Stimulated activated CD8-positive, alpha-beta memory T cell treated with anti-CD3 and anti-CD28 coated beads, Interleukin-15, amount 100 ng/mL, for 48 hours (primary cell): ENCODE measurements around the gene FAM156A.
"Not testable (repeated sequence)": the region's sequence is repeated elsewhere in the genome, so short reads cannot be mapped to it uniquely, and the experiment has no call there.

Experiments
- DNase-seq, 2 donors: peaks; one replicate each; pipeline ENCODE4 v3.0.0-alpha.2; 2020; ENCODE audit warnings: low read depth in 2 of 2

The FAM156A gene

DNA sequence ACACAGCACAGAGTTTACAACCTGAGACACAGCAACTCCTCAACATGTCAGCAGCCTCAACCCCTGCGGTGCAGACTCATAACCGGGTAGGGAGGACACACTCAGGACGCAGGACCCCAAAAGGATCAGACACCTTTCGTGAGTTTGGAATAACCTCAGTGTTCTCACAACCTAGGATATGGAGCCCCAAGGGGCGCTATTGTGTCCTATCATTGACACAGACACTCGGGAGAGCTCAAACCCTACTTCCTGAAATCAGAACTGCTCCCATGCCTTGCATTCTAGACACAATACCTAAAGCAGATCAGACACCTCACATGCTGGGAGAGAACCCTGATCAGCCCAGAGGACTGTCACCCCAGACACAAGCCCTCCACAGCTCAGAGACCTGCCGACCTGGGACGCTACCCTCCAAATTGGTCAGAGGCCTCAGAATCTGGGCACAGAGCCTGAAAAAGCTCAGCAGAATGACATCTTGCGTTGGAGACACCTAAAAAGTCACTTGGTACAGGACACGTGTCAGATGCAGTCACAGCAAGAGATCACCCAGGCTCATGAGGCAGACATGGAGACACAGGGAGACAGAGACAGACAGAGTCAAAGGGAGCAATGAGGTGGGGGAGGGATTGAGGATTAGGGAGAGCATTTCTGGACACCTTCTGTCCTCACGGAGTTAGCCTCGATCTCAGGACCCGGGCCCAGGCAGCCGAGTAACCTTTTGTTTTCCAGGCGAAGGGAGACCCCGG is 8.8 kb upstream of the FAM156A start:
- DNase-seq: not testable (repeated sequence)

GRCh38 chrX:52958961-52959360 is 643 bp upstream of the FAM156A start:
- not testable (repeated sequence) for DNase-seq

GRCh38 chrX:52949884-52950283 is 8.4 kb downstream of the FAM156A start:
- not testable (repeated sequence) for DNase-seq

DNA sequence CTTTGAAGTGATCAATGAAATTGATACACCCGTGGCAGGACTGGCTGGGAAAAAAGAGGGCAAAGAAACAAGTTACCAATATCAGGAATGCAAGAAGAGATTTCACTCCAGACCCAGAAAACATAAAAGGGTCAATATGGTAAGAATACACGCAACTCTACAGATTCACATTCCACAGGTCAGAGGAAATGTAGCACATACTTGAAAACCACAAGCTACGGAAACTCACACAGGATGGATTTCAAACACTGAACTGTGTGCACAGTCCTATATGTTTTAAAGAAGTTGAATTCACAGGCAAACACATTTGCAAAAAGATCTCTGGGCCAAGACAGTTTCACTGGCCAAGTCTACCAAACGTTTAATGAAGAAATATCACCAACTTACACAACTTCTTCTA is 9.0 kb downstream of the FAM156A start:
- DNase-seq: not testable (repeated sequence)

GRCh38 chrX:52948265-52948664 is 10.1 kb downstream of the FAM156A start:
- DNase-seq: not testable (repeated sequence)

GRCh38 chrX:52947501-52947900 is 10.8 kb downstream of the FAM156A start:
- not testable (repeated sequence) for DNase-seq

DNA sequence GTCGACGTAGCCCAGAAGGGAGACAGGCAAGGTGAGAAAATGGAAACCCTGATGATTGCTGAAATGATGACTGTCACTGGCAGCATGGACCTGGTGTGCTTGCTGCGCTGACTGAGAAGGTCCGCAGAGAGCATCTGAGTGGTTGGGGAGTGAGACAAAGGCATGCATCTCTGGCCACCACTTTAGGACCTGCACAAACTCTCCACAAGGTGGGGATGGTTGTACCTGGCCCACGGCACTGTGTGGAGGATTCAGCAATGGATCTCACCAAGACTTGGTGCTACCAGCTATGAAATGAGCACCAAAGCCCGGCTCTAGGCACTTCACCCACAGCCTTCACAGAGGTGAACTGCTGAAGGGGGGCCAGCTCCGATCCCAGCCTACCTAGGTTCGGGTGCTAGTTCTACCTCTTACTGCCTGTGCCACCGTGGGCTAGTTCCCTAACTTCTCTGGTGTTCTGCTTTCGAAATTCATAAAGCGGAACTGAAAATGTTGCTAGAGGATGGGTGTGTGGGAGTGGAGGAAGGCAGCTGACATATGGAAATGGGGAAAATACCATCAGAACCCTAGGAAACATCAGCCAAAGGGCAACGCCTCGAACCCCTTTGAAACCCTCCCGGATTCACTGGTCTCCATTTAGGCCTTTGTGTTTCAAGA is 12.4 kb downstream of the FAM156A start:
- not testable (repeated sequence) for DNase-seq

DNA sequence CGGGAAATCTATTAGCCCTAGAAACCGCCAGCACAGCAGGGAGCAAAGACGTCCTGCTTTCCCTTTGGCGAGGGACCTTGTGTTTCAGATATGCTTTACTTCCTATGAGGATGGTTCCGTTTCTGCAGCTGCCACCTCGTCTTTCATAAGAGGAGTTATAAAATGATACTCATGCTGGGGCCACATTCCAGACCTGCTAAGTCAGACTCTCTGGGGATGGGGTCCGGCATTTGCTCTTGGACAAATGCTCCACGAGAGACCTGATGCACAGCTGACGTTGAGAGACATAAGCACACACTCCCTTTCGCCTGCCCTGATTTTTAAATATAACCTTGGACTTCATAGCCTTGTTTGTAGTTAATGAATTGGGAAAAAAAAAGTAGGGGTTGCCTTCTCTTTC is 16.6 kb downstream of the FAM156A start:
- DNase-seq: not testable (repeated sequence)

GRCh38 chrX:52940704-52941103 is 17.6 kb downstream of the FAM156A start:
- not testable (repeated sequence) for DNase-seq

GRCh38 chrX:52935470-52935784 is 22.9 kb downstream of the FAM156A start:
- not testable (repeated sequence) for DNase-seq

- peak; percentile 83 to 95 for DNase-seq
These were observed 23.4 kb downstream of the FAM156A start for GRCh38 chrX:52934704-52935469.

DNA sequence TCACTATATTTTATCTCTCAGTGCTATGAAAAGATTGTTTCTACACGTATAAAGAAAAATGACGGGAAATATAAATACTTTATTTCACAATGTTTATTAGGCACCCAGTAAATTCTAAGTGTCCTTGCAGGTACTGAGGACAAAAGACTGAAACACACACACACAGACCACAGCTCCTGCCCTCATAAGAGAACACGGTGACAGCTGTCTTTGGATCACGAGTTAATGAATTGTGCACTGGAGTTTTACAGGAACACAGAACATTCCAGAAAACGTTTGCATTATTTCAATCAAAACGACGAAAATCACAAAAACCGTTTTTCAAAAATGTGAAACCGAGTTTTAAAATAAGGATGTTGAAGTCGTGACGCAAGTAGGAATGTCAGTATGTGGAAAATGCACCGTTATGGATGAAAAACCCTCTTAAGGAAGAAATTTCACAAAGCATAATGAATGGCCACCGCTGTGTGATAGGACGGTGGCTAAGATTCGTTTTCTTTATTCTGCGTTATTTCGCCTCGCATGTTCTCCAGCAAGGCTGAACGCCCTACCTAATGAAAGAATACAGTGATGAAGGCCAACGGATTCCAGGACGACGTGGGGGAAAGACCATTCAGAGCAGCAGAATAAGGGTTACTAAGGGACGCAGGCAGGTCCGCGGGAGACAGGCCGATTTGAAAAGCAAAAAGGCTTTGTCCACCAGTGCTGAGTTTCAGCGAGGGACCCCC is 24.2 kb downstream of the FAM156A start:
- no peak for DNase-seq

DNA sequence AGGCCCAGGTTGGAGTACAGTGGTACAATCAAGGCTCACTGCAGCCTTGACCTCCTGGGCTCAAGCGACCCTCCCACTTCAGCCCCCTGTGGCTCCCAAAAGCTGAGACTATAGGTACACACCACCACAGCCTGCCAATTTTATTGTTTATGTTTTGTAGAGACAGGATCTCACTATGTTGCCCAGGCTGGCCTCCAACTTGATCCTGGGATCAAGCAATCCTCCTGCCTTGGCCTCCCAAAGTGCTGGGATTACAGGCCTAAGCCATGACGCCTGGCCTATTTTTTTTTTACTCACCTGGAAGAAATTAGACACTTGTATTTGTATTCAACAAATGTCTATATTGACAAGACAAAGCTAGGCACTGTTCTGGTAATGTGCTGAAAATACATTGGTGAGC is 25.1 kb downstream of the FAM156A start:
- no peak for DNase-seq

DNA sequence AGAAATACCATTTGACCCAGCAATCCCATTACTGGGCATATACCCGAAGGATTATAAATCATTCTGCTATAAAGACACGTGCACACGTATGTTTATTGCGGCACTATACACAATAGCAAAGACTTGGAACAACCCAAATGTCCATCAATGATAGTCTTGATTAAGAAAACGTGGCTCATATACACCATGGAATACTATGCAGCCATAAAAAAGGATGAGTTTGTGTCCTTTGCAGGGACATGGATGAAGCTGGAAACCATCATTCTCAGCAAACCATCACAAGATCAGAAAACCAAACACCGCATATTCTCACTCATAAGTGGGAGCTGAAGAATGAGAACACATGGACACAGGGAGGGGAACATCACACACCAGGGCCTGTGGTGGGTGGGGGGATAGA is 28.1 kb downstream of the FAM156A start:
- DNase-seq: not testable (repeated sequence)

DNA sequence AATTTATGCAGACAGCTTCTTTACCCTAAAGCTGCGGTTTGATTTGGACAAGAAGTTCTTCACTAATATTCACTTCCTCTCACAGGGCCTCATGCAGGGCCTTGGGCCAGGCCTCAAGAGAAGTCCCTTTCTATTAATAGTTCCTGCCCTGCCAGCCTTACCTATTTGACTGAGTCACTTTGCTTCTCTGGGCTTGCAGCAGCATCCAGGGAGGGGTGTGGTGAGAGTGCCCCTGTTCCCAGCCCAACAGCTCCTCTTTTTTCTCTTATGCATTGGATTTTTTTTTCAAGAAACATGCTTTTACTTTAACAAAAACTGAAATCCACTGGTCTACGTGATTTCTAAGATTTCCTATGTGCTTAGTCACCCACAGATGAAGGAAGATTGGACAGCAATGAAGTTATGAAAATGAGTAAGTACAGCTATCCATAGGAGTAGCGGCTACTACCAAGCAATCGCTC is 34.5 kb downstream of the FAM156A start:
- no peak for DNase-seq

DNA sequence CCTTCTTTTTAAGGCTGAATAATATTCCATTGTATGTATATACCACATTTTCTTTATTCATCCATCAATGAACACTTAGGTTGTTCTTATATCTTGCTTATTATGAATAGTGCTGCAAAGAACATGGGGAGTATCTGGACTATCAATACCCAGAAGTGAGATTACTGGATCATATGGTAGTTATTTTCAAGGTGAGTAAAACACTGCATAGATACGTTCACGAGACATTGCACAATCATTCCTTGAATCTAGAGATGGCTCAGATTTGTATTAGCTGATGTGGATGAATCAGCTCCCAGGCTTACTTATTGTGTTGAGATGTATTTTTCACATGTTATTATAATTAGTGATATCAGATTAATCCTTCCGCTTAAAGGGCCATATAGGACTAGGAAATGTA is 43.6 kb downstream of the FAM156A start:
- not testable (repeated sequence) for DNase-seq

DNA sequence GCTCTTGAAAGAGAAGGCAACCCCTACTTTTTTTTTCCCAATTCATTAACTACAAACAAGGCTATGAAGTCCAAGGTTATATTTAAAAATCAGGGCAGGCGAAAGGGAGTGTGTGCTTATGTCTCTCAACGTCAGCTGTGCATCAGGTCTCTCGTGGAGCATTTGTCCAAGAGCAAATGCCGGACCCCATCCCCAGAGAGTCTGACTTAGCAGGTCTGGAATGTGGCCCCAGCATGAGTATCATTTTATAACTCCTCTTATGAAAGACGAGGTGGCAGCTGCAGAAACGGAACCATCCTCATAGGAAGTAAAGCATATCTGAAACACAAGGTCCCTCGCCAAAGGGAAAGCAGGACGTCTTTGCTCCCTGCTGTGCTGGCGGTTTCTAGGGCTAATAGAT is 44.6 kb downstream of the FAM156A start:
- DNase-seq: not testable (repeated sequence)

GRCh38 chrX:52909313-52909969 is 48.9 kb downstream of the FAM156A start:
- DNase-seq: not testable (repeated sequence)

- not testable (repeated sequence) for DNase-seq
These were observed 50.4 kb downstream of the FAM156A start for GRCh38 chrX:52907900-52908299.

GRCh38 chrX:52907137-52907536 is 51.2 kb downstream of the FAM156A start:
- not testable (repeated sequence) for DNase-seq

DNA sequence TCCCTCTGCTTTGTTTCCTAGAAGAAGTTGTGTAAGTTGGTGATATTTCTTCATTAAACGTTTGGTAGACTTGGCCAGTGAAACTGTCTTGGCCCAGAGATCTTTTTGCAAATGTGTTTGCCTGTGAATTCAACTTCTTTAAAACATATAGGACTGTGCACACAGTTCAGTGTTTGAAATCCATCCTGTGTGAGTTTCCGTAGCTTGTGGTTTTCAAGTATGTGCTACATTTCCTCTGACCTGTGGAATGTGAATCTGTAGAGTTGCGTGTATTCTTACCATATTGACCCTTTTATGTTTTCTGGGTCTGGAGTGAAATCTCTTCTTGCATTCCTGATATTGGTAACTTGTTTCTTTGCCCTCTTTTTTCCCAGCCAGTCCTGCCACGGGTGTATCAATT is 52.2 kb downstream of the FAM156A start:
- not testable (repeated sequence) for DNase-seq
